ENCODE results near the gene IL17REL. TPM values are rescaled to one million over a fixed set of nuclear protein-coding genes. Genes with fewer than 3 reads are reported as not detected.

IL17REL gene
- total RNA-seq, 2 donors from 2014 or later, result not detected

GRCh38 chr22:49963647-49964026, 48.9 kb downstream of the IL17REL start:
- intact Hi-C loops (cut with DNase I), result loop anchor here in 1 of 2 donors (5.0 kb wide), 1 partner anchor 279 kb away; no protein-coding TSS in a partner anchor
- peak; percentile 58 for DNase-seq (ENCODE audit: low spot score)

GRCh38 chr22:49962751-49963646, 49.6 kb downstream of the IL17REL start:
- DNase-seq (ENCODE audit: low spot score), result peak; percentile 82
- intact Hi-C loops (cut with DNase I), result loop anchor here in 1 of 2 donors (5.0 kb wide), 1 partner anchor 279 kb away; no protein-coding TSS in a partner anchor

GRCh38 chr22:49962012-49962750, 50.4 kb downstream of the IL17REL start:
- DNase-seq (ENCODE audit: low spot score), result peak; percentile 95
- intact Hi-C loops (cut with DNase I), result loop anchor here in 1 of 2 donors (5.0 kb wide), 1 partner anchor 280 kb away; no protein-coding TSS in a partner anchor

GRCh38 chr22:49961601-49962011, 51.0 kb downstream of the IL17REL start:
- intact Hi-C loops (cut with DNase I), result loop anchor here in 1 of 2 donors (5.0 kb wide), 1 partner anchor 281 kb away; no protein-coding TSS in a partner anchor
- DNase-seq (ENCODE audit: low spot score), result peak; percentile 82

GRCh38 chr22:49961005-49961600, 51.5 kb downstream of the IL17REL start:
- intact Hi-C loops (cut with DNase I), result loop anchor here in 1 of 2 donors (5.0 kb wide), 1 partner anchor 281 kb away; no protein-coding TSS in a partner anchor
- peak; percentile 86 for DNase-seq (ENCODE audit: low spot score)

- intact Hi-C loops (cut with DNase I), result loop anchor here in 1 of 2 donors (5.0 kb wide), 1 partner anchor 282 kb away; no protein-coding TSS in a partner anchor
- peak; percentile 97 for DNase-seq (ENCODE audit: low spot score)
Observed at GRCh38 chr22:49960159-49961004, 52.2 kb downstream of the IL17REL start, which contains the start of gene PIM3. PIM3 (plus strand) TSS chr22:49960772; CDS start chr22:49960948, 176 bp downstream.

- intact Hi-C loops (cut with DNase I), result loop anchor here in 1 of 2 donors (5.0 kb wide), 1 partner anchor 283 kb away; no protein-coding TSS in a partner anchor
- DNase-seq (ENCODE audit: low spot score), result no peak
Observed at GRCh38 chr22:49959782-49960158, 52.8 kb downstream of the IL17REL start.

- peak; percentile 83 for DNase-seq (ENCODE audit: low spot score)
- intact Hi-C loops (cut with DNase I), result no loop called here
Observed at GRCh38 chr22:49958931-49959781, 53.4 kb downstream of the IL17REL start.

- DNase-seq (ENCODE audit: low spot score), result peak; percentile 64
- intact Hi-C loops (cut with DNase I), result no loop called here
Observed at GRCh38 chr22:49958366-49958921, 54.1 kb downstream of the IL17REL start.

- no peak for DNase-seq (ENCODE audit: low spot score)
- intact Hi-C loops (cut with DNase I), result no loop called here
Observed at GRCh38 chr22:49957826-49958365, 54.7 kb downstream of the IL17REL start.

GRCh38 chr22:49956914-49957825, 55.4 kb downstream of the IL17REL start:
- no peak for DNase-seq (ENCODE audit: low spot score)
- intact Hi-C loops (cut with DNase I), result no loop called here

GRCh38 chr22:49956418-49956770, 56.2 kb downstream of the IL17REL start:
- DNase-seq (ENCODE audit: low spot score), result no peak
- intact Hi-C loops (cut with DNase I), result no loop called here

- DNase-seq (ENCODE audit: low spot score), result no peak
- intact Hi-C loops (cut with DNase I), result no loop called here
Observed at GRCh38 chr22:49955581-49956417, 56.8 kb downstream of the IL17REL start.

GRCh38 chr22:49954991-49955580, 57.5 kb downstream of the IL17REL start:
- no peak for DNase-seq (ENCODE audit: low spot score)
- intact Hi-C loops (cut with DNase I), result no loop called here

- intact Hi-C loops (cut with DNase I), result no loop called here
- no peak for DNase-seq (ENCODE audit: low spot score)
Observed at GRCh38 chr22:49954354-49954753, 58.2 kb downstream of the IL17REL start.

Data from posterior vena cava (tissue), 2 donors.